Endothelial cell of hepatic sinusoid (primary cell): Measurements from ENCODE around the gene HPGD.

Experiments used
- in situ Hi-C: cut with HindIII; loops from 2 replicates; pipeline ENCODE4 v1.10.0; 2017; ENCODE audit warnings: low sequenced_read_pairs

Gene HPGD

GRCh38 chr4:174479140-174479539, 43.1 kb downstream of the HPGD start:
- in situ Hi-C loops: no loop called here

GRCh38 chr4:174475528-174475927, 46.8 kb downstream of the HPGD start:
- in situ Hi-C loops: no loop called here

GRCh38 chr4:174474457-174475075, 47.7 kb downstream of the HPGD start:
- in situ Hi-C loops: no loop called here

- in situ Hi-C loops: no loop called here
Measured at GRCh38 chr4:174467107-174467506, 55.2 kb downstream of the HPGD start.

GRCh38 chr4:174464949-174465348, 57.3 kb downstream of the HPGD start:
- in situ Hi-C loops: no loop called here

GRCh38 chr4:174461466-174462106, 60.7 kb downstream of the HPGD start:
- in situ Hi-C loops: no loop called here

GRCh38 chr4:174460684-174461083, 61.6 kb downstream of the HPGD start:
- in situ Hi-C loops: no loop called here

GRCh38 chr4:174457468-174457867, 64.8 kb downstream of the HPGD start:
- in situ Hi-C loops: loop anchor here (5.0 kb wide), 1 partner anchor 75 kb away; no protein-coding TSS in a partner anchor

GRCh38 chr4:174454815-174455473, 67.3 kb downstream of the HPGD start:
- in situ Hi-C loops: loop anchor here (5.0 kb wide), 1 partner anchor 73 kb away; no protein-coding TSS in a partner anchor

- in situ Hi-C loops: no loop called here
Measured at GRCh38 chr4:174451718-174452296, 70.5 kb downstream of the HPGD start.

GRCh38 chr4:174450786-174451125, 71.5 kb downstream of the HPGD start:
- in situ Hi-C loops: no loop called here

- in situ Hi-C loops: no loop called here
Measured at GRCh38 chr4:174449944-174450785, 72.1 kb downstream of the HPGD start.

GRCh38 chr4:174449152-174449551, 73.1 kb downstream of the HPGD start:
- in situ Hi-C loops: no loop called here

GRCh38 chr4:174444390-174444789, 77.9 kb downstream of the HPGD start:
- in situ Hi-C loops: no loop called here
